ENCODE results near the gene ITPRID2.
A peak's percentile ranks its signal among the peaks of the same experiment; 100 is the strongest.

ITPRID2 gene

DNA sequence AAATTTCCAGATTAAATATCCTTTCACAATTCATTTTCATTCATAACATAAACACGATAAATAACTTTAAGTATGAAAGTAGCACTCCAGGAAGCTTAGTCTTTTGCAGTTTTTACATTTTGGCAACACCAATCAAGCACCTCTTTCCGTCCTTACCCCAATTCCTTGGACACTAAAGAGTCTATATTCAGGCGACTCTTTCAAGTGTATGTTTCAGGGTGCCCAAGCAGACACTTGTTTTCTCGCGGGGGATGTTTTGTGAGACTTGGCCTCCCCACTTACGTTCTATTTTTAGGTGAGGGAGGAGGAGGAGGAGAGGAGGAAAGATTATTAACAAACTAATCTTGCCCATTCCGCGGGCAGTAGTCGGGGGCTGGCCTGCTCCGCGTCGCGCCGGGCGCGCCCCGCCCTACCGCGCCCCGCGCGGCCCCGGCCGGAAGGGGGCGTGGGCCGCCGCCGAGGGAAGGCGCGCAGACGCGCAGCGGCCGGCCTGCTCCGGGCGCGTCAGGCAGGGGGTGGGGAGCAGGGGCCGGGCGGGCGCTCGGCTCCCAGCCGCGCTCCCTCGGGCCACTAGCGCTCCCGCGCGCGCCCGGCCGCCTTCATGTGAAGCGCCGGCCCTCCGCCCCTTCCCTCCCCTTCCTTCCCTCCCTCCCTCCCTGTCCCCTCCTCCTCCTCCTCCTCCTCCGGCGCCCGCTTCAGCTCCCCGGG is at the start of gene ITPRID2:
Gene ITPRID2 (plus strand): TSS at position 473 of the 708 bp plus-strand sequence. CDS start 337 bp downstream, outside the sequence.
- DNase-seq, result no peak

DNA sequence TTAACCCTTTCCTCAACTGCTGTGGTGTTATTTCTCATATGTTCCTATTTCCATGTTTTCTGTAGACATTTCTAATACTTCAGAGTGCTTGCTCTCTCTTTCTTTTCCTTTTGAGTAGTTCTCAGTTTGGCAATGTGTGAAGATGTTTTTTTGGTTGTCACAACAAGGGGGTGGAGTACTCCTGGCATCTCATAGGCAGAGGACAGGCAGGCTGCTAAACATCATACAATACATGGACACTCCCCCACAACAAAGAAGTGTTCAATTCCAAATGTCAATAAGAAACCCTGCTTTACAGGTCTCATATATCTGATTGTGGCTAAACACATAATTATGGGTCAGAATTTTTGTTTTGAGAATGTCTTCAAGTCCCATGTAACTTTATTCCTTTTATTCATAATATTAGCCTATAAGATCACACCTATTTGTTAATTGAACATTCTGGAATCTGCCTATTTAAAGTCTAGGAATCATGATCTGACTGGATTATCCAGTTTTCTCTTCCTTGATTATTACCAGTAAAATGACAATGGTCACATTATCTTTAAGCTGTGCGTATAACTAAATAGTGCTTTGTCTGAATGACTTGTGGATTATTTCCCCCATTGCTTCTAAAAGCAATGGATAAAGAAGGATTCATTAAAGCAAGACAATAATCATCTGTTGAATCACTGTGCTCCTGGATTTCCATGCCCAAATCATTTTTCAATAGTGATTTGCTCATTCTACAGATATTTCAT is 46.8 kb upstream of the ITPRID2 start:
- DNase-seq, result no peak

- DNase-seq, result peak; percentile 10
Observed at GRCh38 chr2:181846399-181847197, 44.9 kb upstream of the ITPRID2 start.

GRCh38 chr2:181847198-181847556 is 44.4 kb upstream of the ITPRID2 start:
- no peak for DNase-seq

GRCh38 chr2:181847702-181848101 is 43.8 kb upstream of the ITPRID2 start:
- DNase-seq, result no peak

DNA sequence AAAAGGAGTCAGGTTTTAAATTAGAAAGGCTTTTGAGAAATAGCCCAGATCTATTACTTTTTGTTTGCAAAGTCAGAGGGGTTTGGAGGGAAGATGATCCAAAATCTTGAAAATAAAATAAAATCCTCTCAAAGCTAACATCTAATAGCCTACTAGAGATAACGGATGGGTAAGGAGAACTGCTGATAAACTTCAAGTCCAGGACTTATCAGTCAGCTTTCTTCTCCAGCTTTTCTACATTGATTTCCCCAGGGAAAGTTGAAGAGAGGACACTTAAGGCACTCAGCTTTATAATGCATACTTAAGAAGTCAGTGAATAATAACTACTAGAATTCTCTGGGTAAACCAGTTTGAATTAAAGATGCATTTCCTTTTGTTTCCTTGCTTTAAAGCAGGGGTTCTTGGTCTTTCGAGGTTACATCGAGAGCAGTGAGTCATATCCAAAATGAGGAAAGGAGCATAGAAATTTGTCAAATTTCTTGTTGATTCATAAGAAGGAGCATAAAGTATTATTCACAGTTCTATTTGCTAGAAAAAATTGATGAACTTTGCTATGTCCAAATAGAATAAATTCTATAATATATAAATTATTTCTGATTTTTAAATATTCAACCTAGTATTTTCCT is 43.2 kb upstream of the ITPRID2 start:
- DNase-seq, result no peak

GRCh38 chr2:181849601-181850000 is 41.9 kb upstream of the ITPRID2 start:
- DNase-seq, result no peak

- DNase-seq, result peak; percentile 22
Observed at GRCh38 chr2:181850936-181851560, 40.5 kb upstream of the ITPRID2 start.

DNA sequence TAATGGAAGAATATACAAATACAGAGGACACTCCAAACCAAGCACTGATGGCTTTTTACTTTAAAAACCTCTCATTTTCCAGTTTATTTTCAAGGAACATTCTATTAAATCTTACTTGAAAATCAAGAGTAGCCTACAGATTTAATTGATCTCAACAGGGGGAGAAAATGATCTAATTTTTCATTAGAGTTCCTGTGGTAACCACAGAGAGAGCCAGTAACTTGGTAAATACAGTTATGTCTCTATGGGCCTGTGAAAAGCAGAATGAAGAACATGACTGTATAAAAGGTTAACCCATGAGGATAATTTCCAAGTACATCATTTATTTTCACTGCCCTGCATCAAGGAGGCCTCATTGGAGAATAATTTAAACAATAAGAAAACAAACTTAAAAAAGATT is 39.8 kb upstream of the ITPRID2 start:
- DNase-seq, result no peak

- no peak for DNase-seq
Observed at GRCh38 chr2:181853696-181854095, 37.8 kb upstream of the ITPRID2 start.

- DNase-seq, result no peak
Observed at GRCh38 chr2:181857483-181857882, 34.0 kb upstream of the ITPRID2 start.

- no peak for DNase-seq
Observed at GRCh38 chr2:181858600-181858999, 32.9 kb upstream of the ITPRID2 start.

DNA sequence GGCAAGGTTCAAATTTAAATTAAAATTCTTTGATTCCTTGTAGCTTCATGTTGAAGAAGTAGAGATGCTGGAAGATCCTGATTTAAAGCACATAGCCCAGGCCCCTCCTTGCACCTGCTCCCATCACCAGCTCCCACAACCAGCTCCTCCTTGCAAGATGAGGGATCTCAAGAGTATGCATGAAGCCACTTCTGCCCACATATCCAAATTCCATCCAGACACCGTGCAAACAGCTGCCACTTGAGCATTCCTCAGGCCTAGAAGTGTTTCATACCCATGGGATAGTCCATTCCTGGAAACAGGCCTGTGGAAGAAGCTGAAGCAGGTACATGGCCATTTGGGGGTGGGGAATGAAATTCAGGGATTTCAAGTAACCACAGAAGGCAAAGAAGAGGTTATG is 32.4 kb upstream of the ITPRID2 start:
- DNase-seq, result no peak

- DNase-seq, result no peak
Observed at GRCh38 chr2:181859803-181860202, 31.7 kb upstream of the ITPRID2 start.

- DNase-seq, result no peak
Observed at GRCh38 chr2:181861379-181861778, 30.2 kb upstream of the ITPRID2 start.

DNA sequence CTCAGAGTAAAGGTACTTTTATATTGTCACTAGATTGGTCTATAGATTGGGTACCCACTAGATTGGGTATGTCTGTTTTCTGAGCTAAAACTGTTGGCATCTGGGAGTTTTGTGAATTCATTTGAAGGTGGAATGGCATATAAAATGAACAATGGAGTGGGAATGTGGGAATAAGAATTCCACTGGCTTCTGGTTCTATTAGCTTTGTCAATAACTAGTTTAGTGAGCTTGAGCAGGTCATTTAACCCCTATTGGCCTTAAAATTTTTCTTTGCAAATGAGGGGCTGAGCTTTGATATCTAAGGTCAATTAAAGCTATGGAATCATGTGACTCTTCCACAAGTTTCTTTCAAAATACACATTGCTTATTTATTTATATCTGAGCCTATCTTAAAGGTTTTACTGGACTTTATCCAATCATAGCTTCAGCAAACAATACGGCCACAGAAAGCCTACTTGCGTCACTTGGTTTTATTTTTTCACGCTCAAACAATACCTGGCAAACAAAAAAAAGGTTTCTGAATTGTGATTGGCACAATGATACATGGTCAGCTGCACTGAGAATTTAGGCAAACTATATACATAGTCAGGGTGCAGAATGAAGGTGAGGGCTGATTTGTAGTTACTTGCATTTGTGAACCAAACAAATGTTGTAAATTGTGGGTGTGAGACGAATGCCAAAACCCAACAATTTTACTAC is 28.8 kb upstream of the ITPRID2 start:
- no peak for DNase-seq

GRCh38 chr2:181872178-181872577 is 19.4 kb upstream of the ITPRID2 start:
- no peak for DNase-seq

DNA sequence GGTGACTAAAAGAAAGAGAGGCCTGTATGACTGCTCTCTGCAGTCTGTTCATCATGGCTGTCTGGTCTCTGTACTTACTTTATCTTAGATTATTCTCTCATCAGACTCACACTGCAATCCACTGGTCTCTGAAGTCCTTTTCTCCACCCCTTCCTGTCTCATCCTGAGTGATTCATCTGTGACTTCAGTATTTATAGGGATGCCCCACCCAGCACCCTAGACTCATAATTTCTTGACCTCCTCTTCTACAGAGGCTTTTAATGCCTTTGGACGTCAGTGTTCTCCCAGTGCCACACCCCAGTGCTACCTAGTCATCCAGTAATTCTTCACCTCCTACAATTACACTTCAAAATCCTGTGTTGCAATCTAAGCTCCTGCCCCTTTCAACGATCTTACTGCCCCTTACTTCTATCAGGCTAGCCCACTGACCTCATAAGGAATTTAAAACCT is 14.9 kb upstream of the ITPRID2 start:
- no peak for DNase-seq

- DNase-seq, result no peak
Observed at GRCh38 chr2:181877181-181877664, 14.3 kb upstream of the ITPRID2 start.

DNA sequence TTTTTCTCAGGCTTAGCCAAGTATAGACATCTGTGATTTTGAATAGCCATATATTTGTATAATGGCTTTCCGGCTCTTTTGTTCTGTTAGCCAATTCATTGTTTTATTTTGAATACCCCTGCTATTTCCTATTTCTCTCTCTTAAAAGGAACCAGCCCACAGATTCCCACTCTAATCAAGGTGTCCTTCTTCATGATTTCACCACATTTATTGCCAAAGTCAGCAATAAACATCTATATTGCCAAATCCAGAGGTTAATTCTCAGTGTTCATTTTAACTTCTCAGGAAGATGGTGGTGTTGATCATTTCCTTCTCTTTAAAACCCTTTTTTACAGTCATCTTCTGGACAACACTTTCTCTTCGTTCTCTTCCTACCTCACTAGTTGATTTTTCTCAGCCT is 13.1 kb upstream of the ITPRID2 start:
- no peak for DNase-seq

GRCh38 chr2:181879295-181879694 is 12.2 kb upstream of the ITPRID2 start:
- no peak for DNase-seq

All from SIG-M5 (cell line).